Neuronal stem cell (in vitro differentiated cells): ENCODE data around the gene SPTBN5.

Source experiments
- DNase-seq: peaks from one replicate; pipeline ENCODE4 v3.0.0-alpha.2; 2013; ENCODE audit warnings: low spot score
- H2AFZ ChIP-seq: one replicate; pipeline ENCODE4 v1.6.1; 2013; ENCODE audit warnings: mild to moderate bottlenecking, low read length, inconsistent platforms
- H2AK5ac ChIP-seq: 2 replicates; pipeline ENCODE4 v1.6.1; 2013; ENCODE audit warnings: low read depth, mild to moderate bottlenecking, inconsistent platforms, low read length, moderate library complexity, mixed read lengths
- H2BK120ac ChIP-seq: 2 replicates; pipeline ENCODE4 v1.6.1; 2013; ENCODE audit warnings: low read depth, mild to moderate bottlenecking, inconsistent platforms, low read length, moderate library complexity, mixed read lengths
- H2BK12ac ChIP-seq: one replicate; pipeline ENCODE4 v1.6.1; 2013; ENCODE audit warnings: low read length, inconsistent platforms
- H2BK15ac ChIP-seq: 2 replicates; pipeline ENCODE4 v1.6.1; 2013; ENCODE audit warnings: mild to moderate bottlenecking, low read length, inconsistent platforms, mixed read lengths
- H2BK5ac ChIP-seq: one replicate; pipeline ENCODE4 v1.6.1; 2013; ENCODE audit warnings: inconsistent platforms, mild to moderate bottlenecking, low read length, moderate library complexity
- H3K14ac ChIP-seq: one replicate; pipeline ENCODE4 v1.6.1; 2013; ENCODE audit warnings: low read length, inconsistent platforms
- H3K18ac ChIP-seq: 2 replicates; pipeline ENCODE4 v1.6.1; 2013; ENCODE audit warnings: low read length, inconsistent platforms
- H3K23ac ChIP-seq: 2 replicates; pipeline ENCODE4 v1.6.1; 2013; ENCODE audit warnings: low read depth, mild to moderate bottlenecking, mixed read lengths, low read length, inconsistent platforms; ENCODE audit not compliant: poor library complexity
- H3K27ac ChIP-seq: replicated peaks from 3 replicates; pipeline ENCODE4 v1.5.1; 2013; ENCODE audit warnings: low read length, inconsistent platforms
- H3K27me3 ChIP-seq, 3 experiments: 2 replicates each; pipeline ENCODE4 v1.6.1; 2013; ENCODE audit warnings: low read length in 3 of 3, mild to moderate bottlenecking in 2 of 3, inconsistent platforms in 1 of 3, low read depth in 1 of 3, mixed read lengths in 1 of 3, moderate library complexity in 1 of 3; ENCODE audit not compliant: control insufficient read depth in 3 of 3, insufficient read depth in 3 of 3
- H3K36me3 ChIP-seq, 2 donors: replicated peaks in 1 of 2; 2 replicates each; pipeline ENCODE4 v1.6.1; 2013; ENCODE audit warnings: low read length in 2 of 2; ENCODE audit not compliant: control insufficient read depth in 2 of 2, insufficient read depth in 2 of 2
- H3K4ac ChIP-seq: 2 replicates; pipeline ENCODE4 v1.6.1; 2013; ENCODE audit warnings: inconsistent platforms, mild to moderate bottlenecking, low read length, moderate library complexity
- H3K4me1 ChIP-seq, 2 donors: 1 replicate in 1 of 2; 2 replicates in 1 of 2; pipeline ENCODE4 v1.6.1; 2013; ENCODE audit warnings: low read length in 2 of 2, low read depth in 1 of 2; ENCODE audit not compliant: control insufficient read depth in 2 of 2, insufficient read depth in 1 of 2
- H3K4me2 ChIP-seq: one replicate; pipeline ENCODE4 v1.6.1; 2013; ENCODE audit warnings: mild to moderate bottlenecking, low read length, inconsistent platforms; ENCODE audit not compliant: insufficient read depth, poor library complexity, severe bottlenecking
- H3K4me3 ChIP-seq, 2 donors: 2 replicates each; pipeline ENCODE4 v1.5.1; 2013; ENCODE audit warnings: low read length in 2 of 2, mild to moderate bottlenecking in 2 of 2, inconsistent platforms in 1 of 2, moderate library complexity in 1 of 2
- H3K79me1 ChIP-seq: one replicate; pipeline ENCODE4 v1.6.1; 2013; ENCODE audit warnings: low read depth, mild to moderate bottlenecking, inconsistent platforms, low read length, moderate library complexity
- H3K9ac ChIP-seq: one replicate; pipeline ENCODE4 v1.6.1; 2013; ENCODE audit warnings: mild to moderate bottlenecking, low read depth, low read length, inconsistent platforms; ENCODE audit not compliant: poor library complexity
- H3K9me3 ChIP-seq, 2 donors: replicated peaks in 1 of 2; 2 replicates each; pipeline versions ENCODE3 to v1.6.1; 2013; ENCODE audit warnings: low read length in 2 of 2, mild to moderate bottlenecking in 2 of 2, inconsistent platforms in 1 of 2, low read depth in 1 of 2, mixed read lengths in 1 of 2, moderate library complexity in 1 of 2; ENCODE audit not compliant: control insufficient read depth in 2 of 2, insufficient read depth in 1 of 2
- H4K8ac ChIP-seq: one replicate; pipeline ENCODE4 v1.6.1; 2013; ENCODE audit warnings: low read depth, mild to moderate bottlenecking, inconsistent platforms, low read length, moderate library complexity
- H4K91ac ChIP-seq: one replicate; pipeline ENCODE4 v1.6.1; 2013; ENCODE audit warnings: low read length, low read depth, mild to moderate bottlenecking, inconsistent platforms; ENCODE audit not compliant: poor library complexity
- WGBS, 2 donors: extraction: QIAGEN DNeasy Blood & Tissue Kit; methylation state at CpG; one replicate each; pipeline ENCODE4 v1.1.7; 2013; ENCODE audit warnings: missing lambda C conversion rate in 2 of 2, mixed read lengths in 1 of 2; ENCODE audit not compliant: insufficient read length in 2 of 2, insufficient replicate concordance in 1 of 2; ENCODE audit errors: extremely low coverage in 2 of 2; 5-methylcytosine and 5-hydroxymethylcytosine counted together

Gene SPTBN5

DNA sequence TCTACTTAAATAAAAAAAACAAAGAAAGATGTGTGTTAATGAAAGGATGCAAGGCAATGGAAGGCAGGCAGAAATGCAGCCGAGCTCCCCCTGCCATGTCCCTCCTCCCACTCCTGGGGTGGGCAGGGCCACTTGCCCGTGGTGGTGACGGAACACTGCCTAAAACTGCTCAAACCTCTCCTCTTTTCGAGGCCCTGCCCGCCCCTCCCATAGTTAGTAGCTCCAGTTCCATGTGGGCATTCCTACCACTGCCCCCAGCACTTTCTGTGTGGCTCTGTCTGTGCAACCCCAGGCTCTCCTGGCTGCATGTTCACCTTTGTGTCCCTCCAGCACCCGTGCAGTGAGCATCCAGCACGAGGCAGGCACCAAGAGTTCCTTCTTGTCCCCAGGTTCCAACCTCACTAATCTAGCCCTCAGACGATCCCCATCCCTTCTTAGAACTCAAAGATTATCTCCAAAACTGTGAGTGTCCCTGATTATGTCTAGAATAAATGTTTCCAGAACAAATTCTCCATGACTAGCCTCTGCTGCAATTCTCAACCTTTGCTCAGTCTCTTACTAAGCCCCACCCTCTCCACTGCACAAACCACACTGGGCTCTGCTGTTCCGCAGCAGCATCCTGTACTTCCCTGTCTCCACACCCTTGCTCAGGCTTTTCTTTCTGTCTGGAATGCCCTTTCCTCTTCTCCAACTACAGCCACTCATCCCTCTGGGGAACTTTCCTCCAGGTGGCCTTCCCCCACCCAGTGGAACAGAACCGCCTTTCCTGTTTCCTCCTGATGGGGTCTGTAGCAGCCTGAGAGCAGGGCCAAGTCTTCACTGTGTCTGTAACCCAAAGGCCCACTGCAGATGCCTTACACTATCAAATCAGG lies 32.6 kb upstream of the SPTBN5 start:
- Histone ChIP-seq H3K9me3 (no peaks in the 10 kb centered on the region), H3K18ac (peak overlapping the region; percentile 56), H2BK15ac (no peak overlapping the region), H3K4me3 (no peak overlapping the region), H4K8ac (no peak overlapping the region), H3K23ac (no peak overlapping the region), H2BK12ac (no peak overlapping the region), H4K91ac (peak overlapping the region; percentile 38), H3K27ac (no peak overlapping the region), H2AK5ac (no peak overlapping the region), H3K27me3 (no peaks in the 10 kb centered on the region), H3K4ac (no peak overlapping the region), H3K79me1 (no peaks in the 10 kb centered on the region), H3K14ac (no peak overlapping the region), H2BK120ac (no peak overlapping the region), H3K36me3 (no peaks in the 10 kb centered on the region), H3K4me1 (peaks cover 4 to 7% of the 10 kb centered on the region in 2 donors), H2AFZ (no peak overlapping the region), H3K9ac (no peak overlapping the region), H3K4me2 (no peak overlapping the region), H2BK5ac (no peak overlapping the region)
- DNase-seq, result no peak
- WGBS, 2 donors, result no CpG with 5 or more reads among the region's 10 CpGs

DNA sequence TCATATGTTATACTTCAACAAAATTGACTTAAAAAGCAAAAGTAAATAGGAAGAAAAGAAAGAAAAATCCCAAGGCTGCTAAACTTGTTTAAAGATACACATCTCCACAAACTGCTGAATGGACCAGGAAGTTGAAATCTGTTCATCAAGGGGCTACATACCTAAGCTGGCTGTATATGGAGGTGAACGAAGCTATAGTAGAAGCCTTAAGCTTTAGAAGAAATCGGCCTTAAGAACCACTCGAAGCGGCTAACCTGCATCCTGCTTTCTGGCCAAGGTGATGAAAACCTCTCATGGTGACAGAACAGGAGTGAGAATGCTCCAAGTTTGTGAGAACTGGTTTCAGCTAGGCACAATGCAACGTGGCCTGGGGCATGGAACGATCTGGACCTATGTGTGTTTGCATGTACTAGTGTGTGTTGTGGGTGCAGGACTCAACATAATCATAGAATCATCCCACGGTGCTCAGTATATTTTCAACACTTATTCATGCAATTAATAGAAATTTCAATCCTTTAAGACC lies 31.3 kb upstream of the SPTBN5 start:
- DNase-seq, result no peak
- Histone ChIP-seq H3K27me3 (no peaks in the 10 kb centered on the region), H3K4me3 (no peak overlapping the region), H4K8ac (no peak overlapping the region), H3K4me1 (peaks cover 7 to 15% of the 10 kb centered on the region in 2 donors), H4K91ac (no peak overlapping the region), H2AK5ac (no peak overlapping the region), H2BK120ac (no peak overlapping the region), H3K9me3 (no peaks in the 10 kb centered on the region), H3K18ac (no peak overlapping the region), H3K14ac (no peak overlapping the region), H3K4ac (no peak overlapping the region), H3K9ac (no peak overlapping the region), H3K27ac (no peak overlapping the region), H3K36me3 (no peaks in the 10 kb centered on the region), H3K23ac (no peak overlapping the region), H2AFZ (no peak overlapping the region), H2BK12ac (no peak overlapping the region), H3K4me2 (no peak overlapping the region), H2BK5ac (no peak overlapping the region), H3K79me1 (no peaks in the 10 kb centered on the region), H2BK15ac (no peak overlapping the region)
- WGBS, 2 donors, result no CpG with 5 or more reads among the region's 7 CpGs

GRCh38 chr15:41923401-41923997 lies 29.6 kb upstream of the SPTBN5 start:
- H3K14ac ChIP-seq, result no peak overlapping the region
- H3K4me2 ChIP-seq, result no peak overlapping the region
- no peak overlapping the region for H3K9ac ChIP-seq
- H4K91ac ChIP-seq, result no peak overlapping the region
- H3K36me3 ChIP-seq, result peaks cover 5 to 10% of the 10 kb centered on the region in 2 donors
- WGBS, 2 donors, result no CpG with 5 or more reads among the region's 3 CpGs
- H3K23ac ChIP-seq, result no peak overlapping the region
- no peak overlapping the region for H3K18ac ChIP-seq
- no peak overlapping the region for H2BK12ac ChIP-seq
- no peaks in the 10 kb centered on the region for H3K27me3 ChIP-seq
- H3K4me1 ChIP-seq, result peaks cover 5 to 18% of the 10 kb centered on the region in 2 donors
- H2BK120ac ChIP-seq, result no peak overlapping the region
- no peak overlapping the region for H2BK5ac ChIP-seq
- H3K27ac ChIP-seq, result no peak overlapping the region
- no peak overlapping the region for H3K4me3 ChIP-seq
- no peak overlapping the region for H4K8ac ChIP-seq
- DNase-seq, result no peak
- H3K9me3 ChIP-seq, result no peaks in the 10 kb centered on the region
- no peak overlapping the region for H3K4ac ChIP-seq
- H2AK5ac ChIP-seq, result no peak overlapping the region
- H3K79me1 ChIP-seq, result no peaks in the 10 kb centered on the region
- H2AFZ ChIP-seq, result no peak overlapping the region
- H2BK15ac ChIP-seq, result no peak overlapping the region

DNA sequence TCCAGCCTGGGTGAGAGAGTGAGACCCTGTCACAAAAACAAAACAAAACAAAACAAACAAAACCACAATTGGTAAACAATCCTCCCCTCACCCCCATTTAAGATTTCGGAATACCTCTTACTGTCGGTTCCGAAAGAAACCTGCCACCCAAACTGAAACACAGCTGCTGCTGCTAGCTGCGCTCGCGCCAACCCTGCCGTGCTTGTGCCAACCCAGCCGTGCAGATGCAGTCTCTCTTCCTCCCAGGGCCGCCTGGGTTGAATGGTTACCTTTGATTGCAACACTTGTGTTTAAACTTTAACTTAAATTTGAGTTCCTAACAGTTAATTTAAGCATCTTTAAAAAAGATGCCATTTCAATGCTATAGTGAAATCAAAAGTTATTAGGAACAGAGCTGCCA lies 28.5 kb upstream of the SPTBN5 start:
- H3K9ac ChIP-seq, result no peak overlapping the region
- no peak overlapping the region for H3K14ac ChIP-seq
- H4K91ac ChIP-seq, result no peak overlapping the region
- 100% methylated on average over 1 of the region's 9 CpGs; no CpG with 5 or more reads in 1 of the 2 donors for WGBS, 2 donors
- peaks cover 4 to 18% of the 10 kb centered on the region in 2 donors for H3K4me1 ChIP-seq
- H2AK5ac ChIP-seq, result no peak overlapping the region
- no peak overlapping the region for H2BK12ac ChIP-seq
- DNase-seq, result no peak
- no peak overlapping the region for H2BK120ac ChIP-seq
- no peaks in the 10 kb centered on the region for H3K9me3 ChIP-seq
- H3K79me1 ChIP-seq, result no peaks in the 10 kb centered on the region
- H3K4ac ChIP-seq, result no peak overlapping the region
- H3K27me3 ChIP-seq, result no peaks in the 10 kb centered on the region
- no peak overlapping the region for H2BK5ac ChIP-seq
- no peak overlapping the region for H4K8ac ChIP-seq
- H2BK15ac ChIP-seq, result no peak overlapping the region
- H3K36me3 ChIP-seq, result peaks cover 8 to 11% of the 10 kb centered on the region in 2 donors
- no peak overlapping the region for H3K27ac ChIP-seq
- H2AFZ ChIP-seq, result no peak overlapping the region
- H3K23ac ChIP-seq, result no peak overlapping the region
- no peak overlapping the region for H3K18ac ChIP-seq
- no peak overlapping the region for H3K4me2 ChIP-seq
- H3K4me3 ChIP-seq, result no peak overlapping the region
